ENCODE results near the gene PRDM2.
A peak's percentile ranks its signal among the peaks of the same experiment; 100 is the strongest.

Gene PRDM2

GRCh38 chr1:13760340-13760739, 60.4 kb downstream of the PRDM2 start:
- Histone ChIP-seq H3K4me1 (ENCODE audit: insufficient read depth, insufficient read length) (no peaks in the 10 kb centered on the region), H3K9ac (ENCODE audit: insufficient read length, low read depth) (no peak overlapping the region), H3K27me3 (ENCODE audit: insufficient read depth, insufficient read length) (no peaks in the 10 kb centered on the region), H3K36me3 (ENCODE audit: insufficient read depth, insufficient read length, low read length) (peaks cover 7% of the 10 kb centered on the region), H3K9me3 (ENCODE audit: insufficient read depth, low read length) (no peaks in the 10 kb centered on the region), H3K4me3 (ENCODE audit: insufficient read length, low read depth) (no peak overlapping the region)
- DNase-seq (ENCODE audit: low read depth, low spot score), result no peak
- TF ChIP-seq YY1 (IDR thresholded peaks at IDR 0.05; ENCODE audit: insufficient read depth, insufficient read length), result no peak
- no peak for TF ChIP-seq ZNF274 (IDR thresholded peaks at IDR 0.05; ENCODE audit: low read depth, low read length)
- TF ChIP-seq SUZ12 (IDR thresholded peaks at IDR 0.05; ENCODE audit: extremely low read depth, insufficient read depth, insufficient read length), result no peak

DNA sequence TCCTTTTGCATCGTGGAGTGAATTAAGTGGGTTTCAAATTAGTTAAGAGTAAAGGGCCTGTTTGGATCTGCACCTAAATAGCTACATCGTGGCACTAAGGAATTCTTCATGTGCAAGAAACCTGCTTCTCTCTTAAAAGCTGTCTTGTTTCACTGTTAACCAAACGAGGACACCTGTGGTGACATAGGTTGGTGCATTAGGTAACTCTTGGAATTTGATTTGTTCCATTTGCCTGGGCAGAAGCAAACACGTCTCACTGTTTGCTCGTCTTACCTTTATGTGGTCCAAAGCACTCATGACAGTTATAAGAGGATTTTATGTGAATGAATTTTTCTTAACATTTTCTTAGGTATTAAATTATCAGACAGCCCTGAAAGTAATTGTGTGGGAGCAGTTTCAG, 60.9 kb downstream of the PRDM2 start:
- TF ChIP-seq ZNF274 (IDR thresholded peaks at IDR 0.05; ENCODE audit: low read depth, low read length) (no peak), SUZ12 (IDR thresholded peaks at IDR 0.05; ENCODE audit: extremely low read depth, insufficient read depth, insufficient read length) (no peak), YY1 (IDR thresholded peaks at IDR 0.05; ENCODE audit: insufficient read depth, insufficient read length) (no peak)
- Histone ChIP-seq H3K36me3 (ENCODE audit: insufficient read depth, insufficient read length, low read length) (peaks cover 7% of the 10 kb centered on the region), H3K4me3 (ENCODE audit: insufficient read length, low read depth) (no peak overlapping the region), H3K4me1 (ENCODE audit: insufficient read depth, insufficient read length) (no peaks in the 10 kb centered on the region), H3K9me3 (ENCODE audit: insufficient read depth, low read length) (no peaks in the 10 kb centered on the region), H3K9ac (ENCODE audit: insufficient read length, low read depth) (no peak overlapping the region), H3K27me3 (ENCODE audit: insufficient read depth, insufficient read length) (no peaks in the 10 kb centered on the region)
- peak; percentile 40 for DNase-seq (ENCODE audit: low read depth, low spot score)

DNA sequence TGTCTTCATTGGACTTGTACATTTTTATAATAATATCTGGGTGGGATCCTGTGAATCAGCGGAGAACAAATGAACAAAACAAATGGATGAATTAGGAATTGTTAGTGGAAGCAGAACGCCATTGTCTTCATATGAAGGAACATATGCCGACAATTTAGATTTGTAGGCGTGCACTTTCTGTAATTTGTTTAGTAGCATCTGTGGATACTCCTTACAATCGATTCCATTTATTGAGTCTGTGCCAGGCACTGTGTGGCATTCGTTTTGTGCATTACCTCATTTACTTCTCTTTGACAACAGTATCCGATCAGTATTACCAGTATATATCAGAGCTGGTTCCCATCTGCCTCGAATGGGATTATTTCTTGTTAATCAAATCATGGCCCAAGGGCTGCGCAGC, 61.9 kb downstream of the PRDM2 start:
- Histone ChIP-seq H3K4me1 (ENCODE audit: insufficient read depth, insufficient read length) (no peaks in the 10 kb centered on the region), H3K9me3 (ENCODE audit: insufficient read depth, low read length) (no peaks in the 10 kb centered on the region), H3K9ac (ENCODE audit: insufficient read length, low read depth) (no peak overlapping the region), H3K27me3 (ENCODE audit: insufficient read depth, insufficient read length) (no peaks in the 10 kb centered on the region), H3K36me3 (ENCODE audit: insufficient read depth, insufficient read length, low read length) (peaks cover 7% of the 10 kb centered on the region), H3K4me3 (ENCODE audit: insufficient read length, low read depth) (no peak overlapping the region)
- TF ChIP-seq SUZ12 (IDR thresholded peaks at IDR 0.05; ENCODE audit: extremely low read depth, insufficient read depth, insufficient read length), result no peak
- no peak for TF ChIP-seq ZNF274 (IDR thresholded peaks at IDR 0.05; ENCODE audit: low read depth, low read length)
- no peak for TF ChIP-seq YY1 (IDR thresholded peaks at IDR 0.05; ENCODE audit: insufficient read depth, insufficient read length)
- no peak for DNase-seq (ENCODE audit: low read depth, low spot score)

- H3K4me1 ChIP-seq (ENCODE audit: insufficient read depth, insufficient read length), result no peaks in the 10 kb centered on the region
- no peak overlapping the region for H3K4me3 ChIP-seq (ENCODE audit: insufficient read length, low read depth)
These were observed 62.7 kb downstream of the PRDM2 start for GRCh38 chr1:13762642-13763041.

GRCh38 chr1:13763222-13763621, 63.2 kb downstream of the PRDM2 start:
- H3K27me3 ChIP-seq (ENCODE audit: insufficient read depth, insufficient read length), result no peaks in the 10 kb centered on the region
- no peak overlapping the region for H3K9ac ChIP-seq (ENCODE audit: insufficient read length, low read depth)
- H3K4me3 ChIP-seq (ENCODE audit: insufficient read length, low read depth), result no peak overlapping the region
- H3K4me1 ChIP-seq (ENCODE audit: insufficient read depth, insufficient read length), result no peaks in the 10 kb centered on the region
- DNase-seq (ENCODE audit: low read depth, low spot score), result no peak
- TF ChIP-seq YY1 (IDR thresholded peaks at IDR 0.05; ENCODE audit: insufficient read depth, insufficient read length) (no peak), SUZ12 (IDR thresholded peaks at IDR 0.05; ENCODE audit: extremely low read depth, insufficient read depth, insufficient read length) (no peak), ZNF274 (IDR thresholded peaks at IDR 0.05; ENCODE audit: low read depth, low read length) (no peak)
- peaks cover 7% of the 10 kb centered on the region for H3K36me3 ChIP-seq (ENCODE audit: insufficient read depth, insufficient read length, low read length)
- H3K9me3 ChIP-seq (ENCODE audit: insufficient read depth, low read length), result no peaks in the 10 kb centered on the region

More at GRCh38 chr1:13762642-13763041, 62.7 kb downstream of the PRDM2 start:
- H3K9ac ChIP-seq (ENCODE audit: insufficient read length, low read depth), result no peak overlapping the region
- TF ChIP-seq ZNF274 (IDR thresholded peaks at IDR 0.05; ENCODE audit: low read depth, low read length), result no peak
- TF ChIP-seq SUZ12 (IDR thresholded peaks at IDR 0.05; ENCODE audit: extremely low read depth, insufficient read depth, insufficient read length), result no peak
- no peak for TF ChIP-seq YY1 (IDR thresholded peaks at IDR 0.05; ENCODE audit: insufficient read depth, insufficient read length)
- H3K9me3 ChIP-seq (ENCODE audit: insufficient read depth, low read length), result no peaks in the 10 kb centered on the region
- H3K27me3 ChIP-seq (ENCODE audit: insufficient read depth, insufficient read length), result no peaks in the 10 kb centered on the region
- peaks cover 7% of the 10 kb centered on the region for H3K36me3 ChIP-seq (ENCODE audit: insufficient read depth, insufficient read length, low read length)
- no peak for DNase-seq (ENCODE audit: low read depth, low spot score)

DNA sequence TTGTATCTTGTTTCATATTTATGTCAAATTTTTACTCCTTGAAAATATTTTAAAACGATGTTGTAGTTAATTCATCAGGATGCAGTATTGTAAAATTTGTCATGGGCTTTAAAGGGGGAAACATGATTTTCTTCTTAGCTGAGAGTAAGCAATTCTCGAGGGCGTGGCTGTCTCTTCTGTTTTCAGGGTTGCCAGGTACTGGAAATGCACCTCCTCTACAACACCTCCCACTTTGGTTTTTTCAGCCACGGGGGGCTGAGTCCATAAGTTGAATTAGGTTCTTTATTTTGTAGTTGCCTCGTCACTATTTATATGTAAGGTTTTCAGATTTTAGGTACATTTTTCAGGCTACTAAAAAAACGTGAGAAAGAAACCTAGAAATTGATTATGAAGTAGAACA, 64.0 kb downstream of the PRDM2 start:
- Histone ChIP-seq H3K36me3 (ENCODE audit: insufficient read depth, insufficient read length, low read length) (peaks cover 7% of the 10 kb centered on the region), H3K4me1 (ENCODE audit: insufficient read depth, insufficient read length) (no peaks in the 10 kb centered on the region), H3K4me3 (ENCODE audit: insufficient read length, low read depth) (no peak overlapping the region), H3K27me3 (ENCODE audit: insufficient read depth, insufficient read length) (no peaks in the 10 kb centered on the region), H3K9me3 (ENCODE audit: insufficient read depth, low read length) (no peaks in the 10 kb centered on the region), H3K9ac (ENCODE audit: insufficient read length, low read depth) (no peak overlapping the region)
- TF ChIP-seq YY1 (IDR thresholded peaks at IDR 0.05; ENCODE audit: insufficient read depth, insufficient read length) (no peak), SUZ12 (IDR thresholded peaks at IDR 0.05; ENCODE audit: extremely low read depth, insufficient read depth, insufficient read length) (no peak), ZNF274 (IDR thresholded peaks at IDR 0.05; ENCODE audit: low read depth, low read length) (no peak)
- no peak for DNase-seq (ENCODE audit: low read depth, low spot score)

GRCh38 chr1:13764588-13765332, 64.8 kb downstream of the PRDM2 start:
- Histone ChIP-seq H3K27me3 (ENCODE audit: insufficient read depth, insufficient read length) (no peaks in the 10 kb centered on the region), H3K4me1 (ENCODE audit: insufficient read depth, insufficient read length) (no peaks in the 10 kb centered on the region), H3K36me3 (ENCODE audit: insufficient read depth, insufficient read length, low read length) (peaks cover 7% of the 10 kb centered on the region), H3K9me3 (ENCODE audit: insufficient read depth, low read length) (no peaks in the 10 kb centered on the region), H3K4me3 (ENCODE audit: insufficient read length, low read depth) (no peak overlapping the region), H3K9ac (ENCODE audit: insufficient read length, low read depth) (no peak overlapping the region)
- TF ChIP-seq ZNF274 (IDR thresholded peaks at IDR 0.05; ENCODE audit: low read depth, low read length) (no peak), SUZ12 (IDR thresholded peaks at IDR 0.05; ENCODE audit: extremely low read depth, insufficient read depth, insufficient read length) (no peak), YY1 (IDR thresholded peaks at IDR 0.05; ENCODE audit: insufficient read depth, insufficient read length) (no peak)
- no peak for DNase-seq (ENCODE audit: low read depth, low spot score)

Data from NT2/D1 (cell line).